ENCODE measurements around the gene CIDEC.
"Not testable (repeated sequence)": the region's sequence is repeated elsewhere in the genome, so short reads cannot be mapped to it uniquely, and the experiment has no call there.

CIDEC gene

GRCh38 chr3:9897408-9898372, 17.6 kb upstream of the CIDEC start:
- DNase-seq (ENCODE audit: low spot score in 2 of 2) (no peak), ATAC-seq (replicated peaks; ENCODE audit: extremely low read depth, poor library complexity, severe bottlenecking) (no peak)
- peaks cover 42% of the 10 kb centered on the region for H3K4me1 Mint-ChIP-seq
- no peaks in the 10 kb centered on the region for H3K27me3 Mint-ChIP-seq
- no peaks in the 10 kb centered on the region for H3K9me3 Mint-ChIP-seq
- no peak overlapping the region for H3K4me3 Mint-ChIP-seq
- peak overlapping the region; percentile 66 for H3K27ac Mint-ChIP-seq (ENCODE audit: low read depth)
- H3K36me3 Mint-ChIP-seq (ENCODE audit: insufficient read depth): peaks cover 8% of the 10 kb centered on the region

GRCh38 chr3:9896755-9897407, 16.8 kb upstream of the CIDEC start:
- not testable (repeated sequence) for H3K9me3 Mint-ChIP-seq; H3K4me3 Mint-ChIP-seq; H3K27me3 Mint-ChIP-seq; H3K27ac Mint-ChIP-seq (ENCODE audit: low read depth); ATAC-seq (replicated peaks; ENCODE audit: extremely low read depth, poor library complexity, severe bottlenecking); DNase-seq (ENCODE audit: low spot score in 2 of 2)
- peaks cover 40% of the 10 kb centered on the region for H3K4me1 Mint-ChIP-seq
- peaks cover 14% of the 10 kb centered on the region for H3K36me3 Mint-ChIP-seq (ENCODE audit: insufficient read depth)

GRCh38 chr3:9895715-9896114, 15.7 kb upstream of the CIDEC start:
- not testable (repeated sequence) for H3K27me3 Mint-ChIP-seq; H3K9me3 Mint-ChIP-seq; H3K4me3 Mint-ChIP-seq; DNase-seq (ENCODE audit: low spot score in 2 of 2); ATAC-seq (replicated peaks; ENCODE audit: extremely low read depth, poor library complexity, severe bottlenecking)
- H3K4me1 Mint-ChIP-seq: peaks cover 51% of the 10 kb centered on the region
- peaks cover 19% of the 10 kb centered on the region for H3K36me3 Mint-ChIP-seq (ENCODE audit: insufficient read depth)
- peak overlapping the region; percentile 66 for H3K27ac Mint-ChIP-seq (ENCODE audit: low read depth)

- no peak for DNase-seq (ENCODE audit: low spot score in 2 of 2)
- H3K27me3 Mint-ChIP-seq: no peaks in the 10 kb centered on the region
- ATAC-seq (replicated peaks; ENCODE audit: extremely low read depth, poor library complexity, severe bottlenecking): no peak
- no peak overlapping the region for H3K4me3 Mint-ChIP-seq
- H3K4me1 Mint-ChIP-seq: peaks cover 50% of the 10 kb centered on the region
- peaks cover 25% of the 10 kb centered on the region for H3K36me3 Mint-ChIP-seq (ENCODE audit: insufficient read depth)
- no peak overlapping the region for H3K27ac Mint-ChIP-seq (ENCODE audit: low read depth)
- no peaks in the 10 kb centered on the region for H3K9me3 Mint-ChIP-seq
Measured at GRCh38 chr3:9893739-9894138, 13.7 kb upstream of the CIDEC start.

- Mint-ChIP-seq H3K4me1 (peaks cover 41% of the 10 kb centered on the region), H3K36me3 (ENCODE audit: insufficient read depth) (peaks cover 25% of the 10 kb centered on the region), H3K9me3 (no peaks in the 10 kb centered on the region), H3K27ac (ENCODE audit: low read depth) (peak overlapping the region; percentile 99), H3K4me3 (peak overlapping the region; percentile 98), H3K27me3 (no peaks in the 10 kb centered on the region)
- no peak for DNase-seq (ENCODE audit: low spot score in 2 of 2)
- ATAC-seq (replicated peaks; ENCODE audit: extremely low read depth, poor library complexity, severe bottlenecking): peak; percentile 2
Measured at GRCh38 chr3:9891072-9891622, 11.1 kb upstream of the CIDEC start.

GRCh38 chr3:9890249-9891071, 10.4 kb upstream of the CIDEC start, which contains the start of gene JAGN1:
JAGN1 (plus strand) TSS chr3:9890610; CDS start chr3:9890723, 113 bp downstream.
- ATAC-seq (replicated peaks; ENCODE audit: extremely low read depth, poor library complexity, severe bottlenecking): peak; percentile 95
- no peaks in the 10 kb centered on the region for H3K27me3 Mint-ChIP-seq
- peaks cover 25% of the 10 kb centered on the region for H3K36me3 Mint-ChIP-seq (ENCODE audit: insufficient read depth)
- peak; percentile 84 to 86 for DNase-seq (ENCODE audit: low spot score in 2 of 2)
- peak within 1 kb of the TSS; percentile 98 for H3K4me3 Mint-ChIP-seq
- peaks cover 35% of the 10 kb centered on the region for H3K4me1 Mint-ChIP-seq
- H3K9me3 Mint-ChIP-seq: no peaks in the 10 kb centered on the region
- H3K27ac Mint-ChIP-seq (ENCODE audit: low read depth): peak within 1 kb of the TSS; percentile 99

- H3K4me1 Mint-ChIP-seq: peaks cover 29% of the 10 kb centered on the region
- no peak for ATAC-seq (replicated peaks; ENCODE audit: extremely low read depth, poor library complexity, severe bottlenecking)
- DNase-seq (ENCODE audit: low spot score in 2 of 2): no peak
- H3K27ac Mint-ChIP-seq (ENCODE audit: low read depth): no peak overlapping the region
- H3K4me3 Mint-ChIP-seq: no peak overlapping the region
- no peaks in the 10 kb centered on the region for H3K27me3 Mint-ChIP-seq
- H3K9me3 Mint-ChIP-seq: no peaks in the 10 kb centered on the region
- H3K36me3 Mint-ChIP-seq (ENCODE audit: insufficient read depth): peaks cover 22% of the 10 kb centered on the region
Measured at GRCh38 chr3:9889405-9889804, 9.4 kb upstream of the CIDEC start.

GRCh38 chr3:9888540-9888939, 8.5 kb upstream of the CIDEC start:
- Mint-ChIP-seq H3K4me3 (no peak overlapping the region), H3K4me1 (peaks cover 23% of the 10 kb centered on the region), H3K27me3 (no peaks in the 10 kb centered on the region), H3K27ac (ENCODE audit: low read depth) (no peak overlapping the region), H3K36me3 (ENCODE audit: insufficient read depth) (peaks cover 21% of the 10 kb centered on the region), H3K9me3 (no peaks in the 10 kb centered on the region)
- ATAC-seq (replicated peaks; ENCODE audit: extremely low read depth, poor library complexity, severe bottlenecking): no peak
- no peak for DNase-seq (ENCODE audit: low spot score in 2 of 2)

- H3K9me3 Mint-ChIP-seq: no peaks in the 10 kb centered on the region
- H3K4me3 Mint-ChIP-seq: no peak overlapping the region
- DNase-seq (ENCODE audit: low spot score in 2 of 2) (no peak), ATAC-seq (replicated peaks; ENCODE audit: extremely low read depth, poor library complexity, severe bottlenecking) (no peak)
- no peak overlapping the region for H3K27ac Mint-ChIP-seq (ENCODE audit: low read depth)
- H3K4me1 Mint-ChIP-seq: peaks cover 16% of the 10 kb centered on the region
- H3K36me3 Mint-ChIP-seq (ENCODE audit: insufficient read depth): peaks cover 15% of the 10 kb centered on the region
- H3K27me3 Mint-ChIP-seq: no peaks in the 10 kb centered on the region
Measured at GRCh38 chr3:9887480-9887879, 7.4 kb upstream of the CIDEC start.

- H3K27me3 Mint-ChIP-seq: no peaks in the 10 kb centered on the region
- no peak overlapping the region for H3K4me3 Mint-ChIP-seq
- peaks cover 6% of the 10 kb centered on the region for H3K4me1 Mint-ChIP-seq
- DNase-seq (ENCODE audit: low spot score in 2 of 2) (no peak), ATAC-seq (replicated peaks; ENCODE audit: extremely low read depth, poor library complexity, severe bottlenecking) (no peak)
- no peaks in the 10 kb centered on the region for H3K9me3 Mint-ChIP-seq
- H3K27ac Mint-ChIP-seq (ENCODE audit: low read depth): no peak overlapping the region
- H3K36me3 Mint-ChIP-seq (ENCODE audit: insufficient read depth): peaks cover 9% of the 10 kb centered on the region
Measured at GRCh38 chr3:9886328-9886727, 6.3 kb upstream of the CIDEC start.

- no peak overlapping the region for H3K4me3 Mint-ChIP-seq
- DNase-seq (ENCODE audit: low spot score in 2 of 2) (no peak), ATAC-seq (replicated peaks; ENCODE audit: extremely low read depth, poor library complexity, severe bottlenecking) (no peak)
- no peaks in the 10 kb centered on the region for H3K36me3 Mint-ChIP-seq (ENCODE audit: insufficient read depth)
- no peaks in the 10 kb centered on the region for H3K27me3 Mint-ChIP-seq
- H3K9me3 Mint-ChIP-seq: no peaks in the 10 kb centered on the region
- H3K27ac Mint-ChIP-seq (ENCODE audit: low read depth): no peak overlapping the region
- H3K4me1 Mint-ChIP-seq: no peaks in the 10 kb centered on the region
Measured at GRCh38 chr3:9884555-9885165, 4.6 kb upstream of the CIDEC start.

Measured in central memory CD8-positive, alpha-beta T cell (primary cell).